HG03060 (cell line): ENCODE measurements around the gene MN1.

Experiments
- ATAC-seq: cut with Tn5 transposase; IDR thresholded peaks from one replicate; pipeline ENCODE4 v1.9.1; 2021; ENCODE audit warnings: low read depth, moderate number of reproducible peaks; ENCODE audit not compliant: unreplicated experiment

MN1 gene

GRCh38 chr22:27827604-27828587 lies 26.3 kb upstream of the MN1 start:
- ATAC-seq = no peak

- no peak for ATAC-seq
Observed at GRCh38 chr22:27825174-27825573, 23.6 kb upstream of the MN1 start.

GRCh38 chr22:27823221-27823620 lies 21.7 kb upstream of the MN1 start:
- ATAC-seq = no peak

- ATAC-seq = no peak
Observed at GRCh38 chr22:27820896-27821866, 19.6 kb upstream of the MN1 start.

- ATAC-seq = no peak
Observed at GRCh38 chr22:27816552-27816951, 15.0 kb upstream of the MN1 start.

- no peak for ATAC-seq
Observed at GRCh38 chr22:27815826-27816530, 14.4 kb upstream of the MN1 start.

- ATAC-seq = no peak
Observed at GRCh38 chr22:27814993-27815392, 13.4 kb upstream of the MN1 start.

- no peak for ATAC-seq
Observed at GRCh38 chr22:27811778-27812177, 10.2 kb upstream of the MN1 start.

- ATAC-seq = no peak
Observed at GRCh38 chr22:27810609-27811151, 9.1 kb upstream of the MN1 start.

GRCh38 chr22:27809700-27810608 lies 8.4 kb upstream of the MN1 start:
- ATAC-seq = no peak

GRCh38 chr22:27809226-27809603 lies 7.7 kb upstream of the MN1 start:
- no peak for ATAC-seq

GRCh38 chr22:27808451-27809225 lies 7.1 kb upstream of the MN1 start:
- no peak for ATAC-seq

- ATAC-seq = no peak
Observed at GRCh38 chr22:27805841-27806240, 4.3 kb upstream of the MN1 start.

- no peak for ATAC-seq
Observed at GRCh38 chr22:27804470-27805297, 3.1 kb upstream of the MN1 start.

- ATAC-seq = no peak
Observed at GRCh38 chr22:27803841-27804415, 2.4 kb upstream of the MN1 start.

GRCh38 chr22:27802346-27803073 lies 954 bp upstream of the MN1 start:
- no peak for ATAC-seq

GRCh38 chr22:27801202-27801615 lies 347 bp downstream of the MN1 start:
- no peak for ATAC-seq
